WERI-Rb-1 (cell line): ENCODE measurements around the gene MORC3.

Source experiments
- DNase-seq: peaks from one replicate; pipeline ENCODE4 v3.0.0-alpha.2; 2020
- H3K27ac ChIP-seq: fragments of 250-450 bp; sonication (Bioruptor Pico); 2 replicates; pipeline ENCODE4 v1.5.1; 2020; ENCODE audit warnings: mild to moderate bottlenecking, moderate library complexity
- H3K27me3 ChIP-seq: fragments of 250-450 bp; sonication (Bioruptor Pico); 2 replicates; pipeline ENCODE4 v1.5.1; 2021; ENCODE audit warnings: mild to moderate bottlenecking, low read depth, moderate library complexity; ENCODE audit not compliant: insufficient read depth, severe bottlenecking
- H3K36me3 ChIP-seq: fragments of 250-450 bp; sonication (Bioruptor Pico); 2 replicates; pipeline ENCODE4 v1.5.1; 2020; ENCODE audit warnings: mild to moderate bottlenecking, moderate library complexity
- H3K4me3 ChIP-seq: 2 replicates; pipeline ENCODE4 v1.5.1; 2011; ENCODE audit warnings: low read depth, mild to moderate bottlenecking, control low read depth, low read length
- H3K9me3 ChIP-seq: fragments of 250-450 bp; sonication (Bioruptor Pico); 2 replicates; pipeline ENCODE4 v1.5.1; 2021; ENCODE audit warnings: mild to moderate bottlenecking, moderate library complexity; ENCODE audit not compliant: severe bottlenecking
- TF ChIP-seq, protein P1 (sequence below): IDR thresholded peaks from 2 replicates; pipeline ENCODE4 v1.5.1; 2011; ENCODE audit warnings: low read depth, mild to moderate bottlenecking, control low read depth, inconsistent platforms, low read length

The MORC3 gene

DNA sequence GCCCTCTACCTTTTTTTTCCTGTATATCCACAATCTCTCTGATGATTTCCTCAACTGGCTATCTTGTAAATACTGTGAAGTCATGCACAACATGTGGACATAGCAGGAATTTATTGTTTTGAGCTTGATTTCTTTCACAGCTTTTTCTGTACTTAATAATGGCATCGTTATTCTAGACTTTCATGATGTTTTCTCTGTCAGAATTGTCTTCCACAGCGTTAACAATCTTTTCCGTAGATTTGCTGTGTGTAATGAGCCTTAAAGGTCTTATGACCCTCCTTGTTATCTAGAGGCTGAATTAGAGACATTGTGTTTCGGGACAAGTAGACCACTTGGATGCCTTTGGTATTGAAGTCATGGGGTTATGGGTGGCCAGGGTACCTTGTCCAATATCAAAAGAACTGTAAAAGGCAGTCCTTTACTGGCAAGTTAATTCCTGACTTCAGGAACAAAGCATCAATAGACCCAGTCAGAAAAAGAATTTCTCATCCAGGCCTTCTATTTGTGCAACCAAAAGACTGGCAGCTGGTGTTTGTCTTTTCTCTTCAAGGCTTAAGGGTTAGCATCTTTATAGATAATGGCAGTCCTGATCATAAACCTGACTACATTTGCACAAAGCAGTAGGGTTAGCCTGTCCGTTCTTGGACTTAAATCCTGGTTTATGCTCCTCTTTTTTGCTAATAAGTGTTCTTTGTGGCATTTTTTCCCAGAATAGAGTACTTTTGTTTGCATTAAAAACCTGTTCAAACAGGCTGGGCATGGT, 35.1 kb downstream of the MORC3 start:
- Histone ChIP-seq H3K27me3 (no peaks in the 10 kb centered on the region), H3K4me3 (no peak overlapping the region), H3K9me3 (no peaks in the 10 kb centered on the region), H3K36me3 (peaks cover 72% of the 10 kb centered on the region), H3K27ac (peak overlapping the region; percentile 9; the same call in 1 of the 2 replicates)
- TF ChIP-seq, protein P1, sequence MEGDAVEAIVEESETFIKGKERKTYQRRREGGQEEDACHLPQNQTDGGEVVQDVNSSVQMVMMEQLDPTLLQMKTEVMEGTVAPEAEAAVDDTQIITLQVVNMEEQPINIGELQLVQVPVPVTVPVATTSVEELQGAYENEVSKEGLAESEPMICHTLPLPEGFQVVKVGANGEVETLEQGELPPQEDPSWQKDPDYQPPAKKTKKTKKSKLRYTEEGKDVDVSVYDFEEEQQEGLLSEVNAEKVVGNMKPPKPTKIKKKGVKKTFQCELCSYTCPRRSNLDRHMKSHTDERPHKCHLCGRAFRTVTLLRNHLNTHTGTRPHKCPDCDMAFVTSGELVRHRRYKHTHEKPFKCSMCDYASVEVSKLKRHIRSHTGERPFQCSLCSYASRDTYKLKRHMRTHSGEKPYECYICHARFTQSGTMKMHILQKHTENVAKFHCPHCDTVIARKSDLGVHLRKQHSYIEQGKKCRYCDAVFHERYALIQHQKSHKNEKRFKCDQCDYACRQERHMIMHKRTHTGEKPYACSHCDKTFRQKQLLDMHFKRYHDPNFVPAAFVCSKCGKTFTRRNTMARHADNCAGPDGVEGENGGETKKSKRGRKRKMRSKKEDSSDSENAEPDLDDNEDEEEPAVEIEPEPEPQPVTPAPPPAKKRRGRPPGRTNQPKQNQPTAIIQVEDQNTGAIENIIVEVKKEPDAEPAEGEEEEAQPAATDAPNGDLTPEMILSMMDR: no peak
- no peak for DNase-seq

DNA sequence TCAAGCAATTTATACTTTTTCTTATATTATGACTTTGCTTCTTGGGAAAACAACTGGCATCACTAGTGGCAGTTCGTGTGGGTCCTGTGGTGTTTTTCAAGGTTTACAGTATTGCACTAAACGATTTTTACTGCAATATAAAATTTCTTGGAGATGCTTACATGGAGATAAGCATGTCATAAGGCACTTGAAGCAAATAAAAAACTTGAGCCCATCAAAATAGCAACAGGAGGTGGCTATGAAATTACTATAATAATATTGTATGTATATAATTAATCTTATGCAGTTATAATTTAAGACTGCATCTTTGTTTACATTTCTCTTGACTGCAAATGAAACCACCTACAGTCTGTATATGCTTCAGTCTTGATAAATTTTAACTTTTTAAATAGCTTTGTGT, 35.9 kb downstream of the MORC3 start:
- no peaks in the 10 kb centered on the region for H3K9me3 ChIP-seq
- no peak overlapping the region for H3K27ac ChIP-seq
- no peak overlapping the region for H3K4me3 ChIP-seq
- TF ChIP-seq, protein P1: no peak
- H3K36me3 ChIP-seq: peaks cover 74% of the 10 kb centered on the region
- H3K27me3 ChIP-seq: no peaks in the 10 kb centered on the region
- DNase-seq: no peak

DNA sequence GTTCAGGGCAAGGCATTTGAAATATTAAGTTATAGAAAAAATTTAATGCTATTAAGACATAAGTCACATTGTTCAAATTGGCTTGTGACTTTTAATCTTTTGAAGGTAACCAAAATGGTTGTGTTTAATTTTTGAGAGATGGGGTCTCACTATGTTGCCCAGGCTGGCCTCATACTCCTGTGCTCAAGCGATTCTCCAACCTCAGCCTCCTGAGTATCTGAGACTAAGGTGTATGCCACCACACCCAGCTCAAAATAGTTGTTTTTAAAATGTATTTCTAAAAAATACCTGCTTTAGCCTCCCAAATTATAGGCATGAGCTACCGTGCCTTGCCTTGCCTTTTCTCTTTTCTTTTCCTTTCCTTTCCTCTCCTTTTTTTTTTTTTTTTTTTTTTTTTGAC, 39.2 kb downstream of the MORC3 start:
- peaks cover 91% of the 10 kb centered on the region for H3K36me3 ChIP-seq
- H3K9me3 ChIP-seq: no peaks in the 10 kb centered on the region
- TF ChIP-seq, protein P1: no peak
- H3K4me3 ChIP-seq: no peak overlapping the region
- no peaks in the 10 kb centered on the region for H3K27me3 ChIP-seq
- H3K27ac ChIP-seq: no peak overlapping the region
- DNase-seq: no peak

DNA sequence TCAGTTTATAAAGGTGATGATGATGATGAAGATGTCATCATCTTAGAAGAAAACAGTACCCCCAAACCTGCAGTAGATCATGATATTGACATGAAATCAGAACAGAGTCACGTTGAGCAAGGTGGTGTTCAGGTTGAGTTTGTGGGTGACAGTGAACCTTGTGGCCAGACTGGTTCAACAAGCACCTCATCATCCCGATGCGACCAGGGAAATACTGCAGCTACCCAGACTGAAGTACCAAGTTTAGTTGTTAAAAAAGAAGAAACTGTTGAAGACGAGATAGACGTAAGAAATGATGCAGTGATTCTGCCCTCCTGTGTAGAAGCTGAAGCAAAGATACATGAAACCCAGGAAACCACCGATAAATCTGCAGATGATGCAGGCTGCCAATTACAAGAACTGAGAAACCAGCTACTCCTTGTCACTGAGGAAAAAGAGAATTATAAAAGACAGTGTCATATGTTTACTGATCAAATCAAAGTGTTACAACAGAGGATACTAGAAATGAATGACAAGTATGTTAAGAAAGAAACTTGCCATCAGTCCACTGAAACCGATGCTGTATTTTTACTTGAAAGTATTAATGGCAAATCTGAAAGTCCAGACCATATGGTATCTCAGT, 49.2 kb downstream of the MORC3 start:
- H3K27ac ChIP-seq: no peak overlapping the region

DNA sequence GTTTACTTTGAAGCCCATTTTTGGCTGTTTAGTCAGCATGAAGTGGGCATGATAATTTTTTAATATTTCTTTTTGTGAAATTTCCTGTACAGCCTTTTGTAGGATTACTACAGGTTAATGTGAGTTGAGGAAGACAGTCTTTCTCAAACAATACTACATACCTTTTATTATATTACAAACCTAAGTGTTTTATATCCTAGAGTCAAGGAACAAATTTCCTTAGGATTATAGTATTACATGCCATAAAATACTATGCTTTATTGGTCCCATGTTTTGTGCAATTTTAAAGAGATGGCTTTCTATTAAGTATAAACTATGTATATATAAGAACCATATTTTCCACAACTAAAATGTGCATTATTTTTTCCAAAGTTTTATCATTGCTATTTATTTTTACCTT, 56.0 kb downstream of the MORC3 start:
- no peak overlapping the region for H3K27ac ChIP-seq
- DNase-seq: no peak
- TF ChIP-seq, protein P1: no peak
- H3K36me3 ChIP-seq: peaks cover 70% of the 10 kb centered on the region
- no peak overlapping the region for H3K4me3 ChIP-seq
- no peaks in the 10 kb centered on the region for H3K9me3 ChIP-seq
- H3K27me3 ChIP-seq: no peaks in the 10 kb centered on the region

More for the DNA sequence above, 49.2 kb downstream of the MORC3 start:
- H3K27me3 ChIP-seq: no peaks in the 10 kb centered on the region
- no peaks in the 10 kb centered on the region for H3K9me3 ChIP-seq
- DNase-seq: no peak
- TF ChIP-seq, protein P1: no peak
- peaks cover 96% of the 10 kb centered on the region for H3K36me3 ChIP-seq
- H3K4me3 ChIP-seq: no peak overlapping the region
